Progenitor cell of endocrine pancreas (in vitro differentiated cells): ENCODE data around the gene BABAM1. TPM values are rescaled to one million over a fixed set of nuclear protein-coding genes. Genes with fewer than 3 reads are reported as not detected.

Experiments used
- DNase-seq: peaks from one replicate; pipeline ENCODE4 v3.0.0; 2021; ENCODE audit warnings: low spot score; ENCODE audit not compliant: unreplicated experiment
- H3K27ac Mint-ChIP-seq: 2 replicates; pipeline ENCODE4 v1.8.0; 2021; ENCODE audit warnings: mild to moderate bottlenecking, moderate library complexity, mixed read lengths
- H3K27me3 Mint-ChIP-seq: 2 replicates; pipeline ENCODE4 v1.8.0; 2021; ENCODE audit warnings: mixed read lengths
- H3K36me3 Mint-ChIP-seq: 2 replicates; pipeline ENCODE4 v1.8.0; 2022; ENCODE audit warnings: mixed read lengths; ENCODE audit not compliant: insufficient read depth
- H3K4me1 Mint-ChIP-seq: 2 replicates; pipeline ENCODE4 v1.8.0; 2021; ENCODE audit warnings: low read depth, mixed read lengths
- H3K4me3 Mint-ChIP-seq: 2 replicates; pipeline ENCODE4 v1.8.0; 2021; ENCODE audit warnings: low read depth, mild to moderate bottlenecking, moderate library complexity, mixed read lengths
- H3K9me3 Mint-ChIP-seq: 2 replicates; pipeline ENCODE4 v1.8.0; 2021; ENCODE audit warnings: low read depth, mixed read lengths
- total RNA-seq: library from RNA; stranded (reverse); gene quantifications from 2 replicates; pipeline ENCODE4 v1.2.1, GENCODE V29; 2021
- TF ChIP-seq, protein P1 (sequence below): fragments of 200-600 bp; sonication (generic); IDR thresholded peaks from one replicate; pipeline ENCODE4 v1.5.0; 2021; ENCODE audit warnings: antibody characterized with exemption, mild to moderate bottlenecking; ENCODE audit not compliant: unreplicated experiment

Gene BABAM1
- total RNA-seq, 1 donor from 2014 or later, result 113 TPM

DNA sequence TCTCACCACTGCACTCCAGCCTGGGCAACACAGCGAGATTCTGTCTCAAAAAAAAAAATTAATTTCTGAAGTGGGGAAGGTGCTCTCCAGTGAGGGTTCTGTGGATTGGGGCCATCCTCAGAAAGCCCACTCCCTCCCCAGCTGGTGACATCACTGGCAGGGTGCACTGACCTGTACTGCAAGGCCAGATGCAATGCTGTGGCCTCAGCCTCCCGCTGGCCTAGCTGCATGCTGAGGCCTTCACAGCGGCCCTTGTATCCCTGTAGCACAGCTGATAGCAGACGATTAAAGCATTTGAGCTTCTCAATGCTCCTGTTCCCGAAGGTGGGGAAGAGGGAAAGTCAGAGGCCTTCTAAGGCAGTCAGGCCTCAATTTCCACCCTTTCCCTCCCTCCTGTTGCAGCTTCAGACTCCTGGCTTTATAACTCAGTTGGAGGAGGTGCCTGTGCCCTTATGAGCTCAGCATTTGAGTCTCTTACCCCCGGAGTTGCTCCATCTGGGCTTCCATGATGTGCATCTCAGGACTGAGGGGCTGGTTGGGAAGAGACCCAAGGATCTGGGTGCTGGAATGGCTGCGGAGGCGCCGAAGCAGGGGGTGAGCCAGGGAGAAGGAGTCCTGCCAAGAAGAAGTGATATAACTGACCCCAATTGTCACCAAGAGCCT lies 8.0 kb upstream of the BABAM1 start:
- H3K4me3 Mint-ChIP-seq, result no peak overlapping the region
- peaks cover 2% of the 10 kb centered on the region for H3K4me1 Mint-ChIP-seq
- H3K27me3 Mint-ChIP-seq, result peaks cover 3% of the 10 kb centered on the region
- TF ChIP-seq, protein P1, sequence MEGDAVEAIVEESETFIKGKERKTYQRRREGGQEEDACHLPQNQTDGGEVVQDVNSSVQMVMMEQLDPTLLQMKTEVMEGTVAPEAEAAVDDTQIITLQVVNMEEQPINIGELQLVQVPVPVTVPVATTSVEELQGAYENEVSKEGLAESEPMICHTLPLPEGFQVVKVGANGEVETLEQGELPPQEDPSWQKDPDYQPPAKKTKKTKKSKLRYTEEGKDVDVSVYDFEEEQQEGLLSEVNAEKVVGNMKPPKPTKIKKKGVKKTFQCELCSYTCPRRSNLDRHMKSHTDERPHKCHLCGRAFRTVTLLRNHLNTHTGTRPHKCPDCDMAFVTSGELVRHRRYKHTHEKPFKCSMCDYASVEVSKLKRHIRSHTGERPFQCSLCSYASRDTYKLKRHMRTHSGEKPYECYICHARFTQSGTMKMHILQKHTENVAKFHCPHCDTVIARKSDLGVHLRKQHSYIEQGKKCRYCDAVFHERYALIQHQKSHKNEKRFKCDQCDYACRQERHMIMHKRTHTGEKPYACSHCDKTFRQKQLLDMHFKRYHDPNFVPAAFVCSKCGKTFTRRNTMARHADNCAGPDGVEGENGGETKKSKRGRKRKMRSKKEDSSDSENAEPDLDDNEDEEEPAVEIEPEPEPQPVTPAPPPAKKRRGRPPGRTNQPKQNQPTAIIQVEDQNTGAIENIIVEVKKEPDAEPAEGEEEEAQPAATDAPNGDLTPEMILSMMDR, result no peak
- no peak for DNase-seq
- H3K27ac Mint-ChIP-seq, result no peak overlapping the region
- no peaks in the 10 kb centered on the region for H3K36me3 Mint-ChIP-seq
- H3K9me3 Mint-ChIP-seq, result no peaks in the 10 kb centered on the region

- Mint-ChIP-seq H3K27ac (no peak overlapping the region), H3K4me1 (peaks cover 2% of the 10 kb centered on the region), H3K4me3 (no peak overlapping the region), H3K27me3 (peaks cover 3% of the 10 kb centered on the region), H3K36me3 (no peaks in the 10 kb centered on the region), H3K9me3 (no peaks in the 10 kb centered on the region)
- TF ChIP-seq, protein P1, result no peak
- DNase-seq, result no peak
These were observed 7.3 kb upstream of the BABAM1 start for GRCh38 chr19:17259934-17260333.

- Mint-ChIP-seq H3K4me3 (no peak overlapping the region), H3K9me3 (no peaks in the 10 kb centered on the region), H3K27ac (peak overlapping the region; percentile 27), H3K4me1 (no peaks in the 10 kb centered on the region), H3K27me3 (peaks cover 3% of the 10 kb centered on the region), H3K36me3 (no peaks in the 10 kb centered on the region)
- TF ChIP-seq, protein P1, result peak; percentile 97
- peak; percentile 85 for DNase-seq
These were observed 6.4 kb upstream of the BABAM1 start for GRCh38 chr19:17260842-17261325.

DNA sequence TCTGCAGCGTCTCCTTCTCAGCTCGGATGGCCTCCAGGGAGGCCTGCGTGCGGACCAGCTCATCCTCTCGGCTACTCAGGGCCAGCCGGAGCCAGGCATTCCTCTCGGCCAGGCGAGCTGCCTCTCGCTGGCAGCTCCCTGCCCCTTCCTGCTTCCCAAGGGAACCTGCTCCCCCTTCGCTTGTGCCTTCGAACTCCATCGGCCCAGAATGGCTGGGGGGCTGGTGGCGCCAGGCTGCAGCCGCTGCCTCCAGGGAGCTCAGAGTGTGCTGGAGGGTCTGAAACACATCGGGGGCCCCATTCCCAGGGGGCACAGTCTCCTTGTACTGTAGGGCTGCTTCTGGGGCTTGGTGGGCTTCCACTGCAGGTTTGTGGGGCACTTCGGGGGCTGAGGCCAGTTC lies 4.7 kb upstream of the BABAM1 start:
- DNase-seq, result no peak
- Mint-ChIP-seq H3K4me1 (peaks cover 1% of the 10 kb centered on the region), H3K4me3 (no peak overlapping the region), H3K9me3 (peaks cover 4% of the 10 kb centered on the region), H3K36me3 (no peaks in the 10 kb centered on the region), H3K27ac (no peak overlapping the region), H3K27me3 (peaks cover 3% of the 10 kb centered on the region)
- TF ChIP-seq, protein P1, result no peak

GRCh38 chr19:17263712-17264640 lies 3.3 kb upstream of the BABAM1 start:
- DNase-seq, result no peak
- peaks cover 3% of the 10 kb centered on the region for H3K27me3 Mint-ChIP-seq

More at GRCh38 chr19:17263712-17264640, 3.3 kb upstream of the BABAM1 start:
- TF ChIP-seq, protein P1, result no peak
- H3K4me3 Mint-ChIP-seq, result no peak overlapping the region
- H3K9me3 Mint-ChIP-seq, result peaks cover 4% of the 10 kb centered on the region
- H3K27ac Mint-ChIP-seq, result no peak overlapping the region
- H3K4me1 Mint-ChIP-seq, result peaks cover 6% of the 10 kb centered on the region
- no peaks in the 10 kb centered on the region for H3K36me3 Mint-ChIP-seq
